GM18519 (cell line): Measurements from ENCODE around the gene RPUSD4.
A peak's percentile ranks its signal among the peaks of the same experiment; 100 is the strongest.

Source experiments
- ATAC-seq: cut with Tn5 transposase; IDR thresholded peaks from one replicate; pipeline ENCODE4 v1.9.1; 2021; ENCODE audit warnings: mild to moderate bottlenecking, moderate library complexity; ENCODE audit not compliant: unreplicated experiment, low FRiP score

RPUSD4 gene

GRCh38 chr11:126214441-126214840 is 3.0 kb upstream of the RPUSD4 start:
- ATAC-seq, result no peak

- ATAC-seq, result no peak
Observed at GRCh38 chr11:126212089-126212660, 725 bp upstream of the RPUSD4 start.

DNA sequence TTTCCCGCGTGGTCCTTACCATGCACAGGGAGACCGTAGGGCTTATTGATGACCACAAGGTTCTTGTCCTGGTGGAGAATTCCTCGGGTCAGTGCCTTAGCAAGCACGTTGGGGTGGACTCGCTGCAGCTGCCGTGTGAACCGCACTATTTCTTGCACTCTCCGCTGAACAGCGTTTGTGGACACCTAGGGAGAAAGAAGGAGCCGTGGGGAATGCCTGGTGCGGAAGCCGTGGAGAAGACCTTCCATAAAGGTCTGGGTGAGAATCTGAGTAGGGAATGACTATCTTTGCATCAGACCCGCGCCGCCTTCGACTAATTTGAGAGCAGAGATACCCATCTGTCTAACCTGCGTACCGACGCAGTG is 597 bp downstream of the RPUSD4 start:
- ATAC-seq, result no peak

- ATAC-seq, result no peak
Observed at GRCh38 chr11:126207896-126208295, 3.6 kb downstream of the RPUSD4 start.

DNA sequence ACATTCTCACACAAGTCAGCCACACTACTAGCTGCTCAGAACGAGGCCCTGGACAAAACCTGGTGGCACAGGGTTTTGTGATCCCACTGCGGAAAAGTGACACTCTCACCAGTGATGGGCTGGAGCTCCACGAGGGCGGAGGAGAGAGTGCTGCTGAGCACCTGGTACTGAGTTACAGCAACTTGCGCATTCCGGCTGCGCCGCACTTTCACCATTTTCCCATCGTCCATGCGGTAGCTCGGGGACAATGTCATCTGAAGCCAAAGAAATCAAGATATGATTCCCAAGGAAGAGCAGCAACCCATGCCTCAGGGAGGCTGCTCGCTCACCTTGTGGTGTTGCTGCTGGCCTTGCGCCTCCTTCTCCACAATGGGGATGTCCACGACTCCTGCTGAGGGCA is 6.1 kb downstream of the RPUSD4 start:
- ATAC-seq, result no peak

DNA sequence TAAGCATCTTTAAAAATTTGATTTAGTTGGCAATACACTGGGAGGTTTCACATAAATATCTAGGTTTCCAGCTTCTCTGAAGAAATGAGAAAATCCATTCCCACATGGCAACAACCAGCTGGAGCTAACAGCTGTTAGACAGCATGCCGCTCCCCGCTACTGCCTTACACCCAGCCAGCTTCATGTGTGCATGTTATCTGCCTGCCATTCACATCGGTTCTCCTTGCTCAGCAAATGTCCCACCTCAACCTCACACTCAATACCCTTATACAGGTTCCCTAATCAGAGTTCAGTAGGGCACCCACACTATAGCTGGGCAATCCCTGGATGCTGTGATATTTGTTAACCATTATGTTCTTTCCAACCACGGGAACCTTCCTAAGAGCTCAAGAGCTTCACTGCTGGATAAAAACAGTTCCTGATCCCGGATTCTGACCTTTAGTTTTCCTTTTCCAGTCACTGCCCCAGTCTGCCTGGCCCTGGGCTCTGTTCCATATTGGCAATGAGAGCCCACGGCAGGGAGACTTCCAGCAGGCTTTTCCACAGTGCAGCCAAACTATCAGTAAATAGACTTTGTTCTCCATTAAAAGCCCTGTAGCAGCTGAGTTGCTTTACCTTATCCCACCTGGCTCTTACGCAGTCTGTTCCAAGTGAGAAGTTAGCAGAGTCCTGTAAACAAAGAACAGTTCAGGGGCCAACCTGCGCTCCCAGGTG is 8.6 kb downstream of the RPUSD4 start:
- no peak for ATAC-seq

DNA sequence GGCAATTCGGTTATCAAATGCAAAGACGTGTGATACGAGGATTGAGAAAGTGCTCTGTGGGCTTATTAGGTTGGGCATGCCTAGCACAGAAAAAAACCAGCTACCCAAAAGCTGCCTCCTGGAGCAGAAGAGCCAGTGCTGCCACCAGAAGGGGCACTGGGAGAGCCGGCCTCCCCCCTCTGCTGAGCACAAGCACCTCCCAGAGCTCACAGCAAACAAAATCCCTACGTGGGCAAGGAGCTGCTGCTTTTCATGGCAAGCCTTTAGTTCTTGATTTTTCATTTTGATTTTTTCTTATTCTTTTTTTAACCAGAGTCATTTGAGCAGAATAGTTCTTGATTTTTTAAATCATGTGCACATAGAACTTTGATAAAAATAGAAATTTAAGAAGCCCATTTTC is 12.8 kb downstream of the RPUSD4 start:
- no peak for ATAC-seq

GRCh38 chr11:126197277-126197939 is 14.0 kb downstream of the RPUSD4 start:
- ATAC-seq, result no peak

DNA sequence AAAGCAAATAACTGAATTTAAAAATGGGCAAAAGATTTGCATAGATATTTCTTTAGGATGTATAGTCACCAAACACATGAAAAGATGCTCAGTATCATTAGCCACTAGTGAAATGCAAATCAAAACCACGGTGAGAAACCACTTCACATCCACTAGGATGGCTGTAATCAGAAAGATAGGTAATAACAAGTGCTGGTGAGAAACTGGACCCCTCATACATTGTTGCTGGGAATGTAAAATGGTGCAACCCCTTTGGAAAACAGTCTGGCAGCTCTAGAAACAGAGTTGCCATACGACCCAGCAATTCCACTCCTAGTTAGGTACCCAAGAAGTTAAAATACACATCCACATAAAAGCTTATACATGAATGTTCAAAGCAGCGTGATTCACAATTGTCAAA is 16.3 kb downstream of the RPUSD4 start:
- no peak for ATAC-seq

DNA sequence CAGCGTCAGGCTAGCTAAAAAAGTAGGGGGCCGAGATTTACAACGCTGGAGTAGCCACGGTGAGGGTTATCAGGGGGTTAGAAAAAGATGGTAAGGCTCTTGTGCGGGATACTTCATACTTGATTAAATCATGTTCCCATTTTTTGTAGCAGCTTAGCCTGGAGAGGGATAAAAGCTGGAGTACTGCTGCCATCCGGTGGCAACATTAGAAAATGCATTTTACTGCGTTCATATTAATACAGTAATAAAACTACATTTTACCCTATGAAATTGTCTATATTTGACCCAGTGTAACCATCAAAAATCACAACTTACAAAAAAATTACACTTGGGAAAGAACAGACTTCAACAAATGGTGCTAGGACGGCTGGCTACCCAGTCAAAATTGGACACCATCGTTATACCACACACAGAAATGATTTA is 17.3 kb downstream of the RPUSD4 start:
- no peak for ATAC-seq

- ATAC-seq, result no peak
Observed at GRCh38 chr11:126193038-126193478, 18.4 kb downstream of the RPUSD4 start.

GRCh38 chr11:126192361-126192760 is 19.1 kb downstream of the RPUSD4 start:
- ATAC-seq, result no peak

- no peak for ATAC-seq
Observed at GRCh38 chr11:126191379-126192073, 19.9 kb downstream of the RPUSD4 start.

DNA sequence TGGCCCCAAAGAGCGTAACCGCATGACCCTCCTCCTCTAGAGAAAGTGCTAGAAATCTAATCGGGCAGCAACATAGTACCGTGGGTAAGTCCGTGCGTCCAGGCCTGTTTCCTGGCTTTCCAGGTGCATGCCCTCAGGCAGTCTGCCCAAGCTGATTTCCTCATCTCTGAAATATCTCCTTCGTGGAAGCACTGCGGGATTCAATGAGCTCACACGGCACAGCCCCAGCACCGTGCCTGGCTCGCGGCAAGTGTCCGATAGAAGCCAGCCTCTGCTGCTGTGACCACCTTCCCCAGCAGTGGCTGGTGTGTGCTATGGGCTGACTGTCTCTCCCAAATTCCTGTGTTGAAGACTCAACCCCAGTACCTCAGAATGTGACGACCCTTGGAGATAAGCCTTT is 20.7 kb downstream of the RPUSD4 start:
- no peak for ATAC-seq

DNA sequence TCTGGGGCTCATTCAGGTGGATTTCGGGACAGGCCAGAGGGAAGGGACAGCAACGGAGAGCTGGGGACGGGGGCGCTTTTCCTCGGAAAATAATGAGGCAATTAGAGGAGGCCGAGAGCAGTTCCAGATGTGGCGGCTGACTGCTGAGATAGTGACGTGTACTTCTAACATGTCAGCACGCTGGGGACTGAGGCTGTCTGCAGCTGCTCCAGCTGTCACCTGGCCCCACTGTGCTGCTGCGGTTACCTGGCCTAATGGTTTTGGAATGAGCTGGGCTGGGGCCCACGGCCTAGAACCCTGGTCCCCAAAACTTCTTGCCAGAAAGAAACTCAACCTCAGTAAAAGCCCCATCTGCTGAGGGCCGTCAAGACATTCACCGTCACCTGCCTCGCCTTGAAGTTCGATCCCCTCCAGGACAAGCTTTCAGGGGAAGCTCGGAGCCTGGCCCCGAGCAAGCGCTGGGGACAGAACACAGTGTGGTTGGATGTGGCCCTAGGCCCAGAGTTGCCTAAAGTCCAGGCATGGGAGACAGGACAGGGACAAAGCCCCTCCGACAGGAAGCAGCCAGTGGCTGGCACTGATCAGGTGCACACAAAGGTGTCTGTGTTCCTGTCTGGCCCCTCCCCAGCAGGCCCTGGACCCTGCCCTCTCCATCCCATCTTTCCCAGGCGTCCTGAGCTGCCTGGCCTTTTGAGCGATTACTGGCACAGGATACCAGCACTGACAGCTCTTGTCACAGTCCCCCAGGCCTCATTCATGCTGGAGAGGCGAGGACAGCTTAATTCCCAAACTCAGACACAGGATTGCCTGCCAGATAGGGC is 22.1 kb downstream of the RPUSD4 start:
- peak; percentile 59 for ATAC-seq

GRCh38 chr11:126188332-126189108 is 22.9 kb downstream of the RPUSD4 start:
- peak; percentile 56 for ATAC-seq

DNA sequence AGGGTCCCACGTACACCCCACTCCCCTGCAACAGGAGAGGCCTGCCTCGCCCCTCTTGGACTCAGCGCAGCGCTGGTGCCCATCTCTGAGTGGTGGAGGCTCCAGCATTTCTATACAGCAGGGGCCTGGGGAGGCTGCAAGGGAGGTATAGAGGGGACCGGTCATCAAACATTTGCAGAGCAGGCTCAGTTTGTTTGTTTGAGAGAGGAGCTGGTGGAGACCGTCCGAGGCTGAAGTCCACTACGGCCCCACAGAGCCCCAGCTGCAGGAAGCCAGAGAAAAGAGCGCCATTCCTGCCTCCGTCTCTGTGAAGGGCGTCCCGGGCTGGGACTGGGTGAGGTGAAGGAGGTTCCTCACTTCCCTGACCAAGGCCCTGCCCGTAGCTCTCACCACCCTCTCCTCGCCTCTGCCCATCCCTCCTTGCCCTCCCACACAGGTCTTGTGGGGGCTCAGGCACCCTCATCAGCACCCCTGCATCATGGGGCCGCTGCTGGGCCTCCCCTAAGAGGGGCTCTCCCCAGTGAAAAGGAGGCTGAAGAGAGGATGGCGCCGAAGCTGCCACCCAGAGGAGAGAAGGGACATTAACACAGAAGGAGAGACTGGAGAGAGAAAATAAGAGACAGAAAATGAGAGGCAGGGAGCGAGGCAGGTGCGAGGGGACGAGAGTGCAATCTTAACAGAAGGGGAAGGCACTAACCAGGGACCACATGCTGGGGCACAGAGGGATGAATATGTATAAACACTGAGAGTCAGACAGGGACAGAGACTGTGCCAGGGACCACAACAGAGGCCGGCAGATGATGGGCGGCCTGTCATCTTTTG is 24.5 kb downstream of the RPUSD4 start:
- no peak for ATAC-seq

DNA sequence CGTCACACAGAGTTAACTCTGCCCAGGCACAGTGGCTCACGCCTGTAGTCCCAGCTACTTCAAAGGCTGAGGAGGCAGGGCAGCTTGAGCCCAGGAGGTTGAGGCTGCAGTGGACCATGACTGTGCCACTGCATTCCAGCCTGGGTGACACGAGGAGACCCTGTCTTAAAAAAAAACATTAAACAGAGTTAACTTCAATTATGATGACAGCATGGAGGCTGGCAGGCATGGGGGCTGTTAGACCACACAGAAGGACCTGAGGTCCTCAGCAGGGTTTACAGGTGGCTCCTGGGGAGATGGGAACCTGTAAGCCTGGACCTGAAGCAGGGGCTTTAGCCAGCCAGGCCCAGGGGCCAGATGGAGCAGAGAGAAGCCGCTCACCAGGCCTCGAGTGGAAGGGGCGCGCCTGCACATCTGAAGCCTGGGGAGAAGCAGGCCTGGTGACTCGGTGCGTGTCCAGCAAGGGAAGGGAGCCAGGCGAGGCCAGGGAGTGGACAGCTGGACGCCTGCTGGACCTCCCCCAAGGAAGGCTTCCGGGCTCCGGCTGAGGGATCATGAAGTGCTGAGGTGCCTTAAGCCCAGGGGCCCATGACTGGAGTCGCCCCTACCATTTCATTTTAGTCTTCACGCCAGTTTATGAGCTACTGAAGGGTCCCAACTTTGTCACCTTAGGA is 25.3 kb downstream of the RPUSD4 start:
- no peak for ATAC-seq
